Loucy (cell line): ENCODE results near the gene INTS11.

ENCODE experiments used
- H2AFZ ChIP-seq: fragments of 200-600 bp; sonication (generic); 2 replicates; pipeline ENCODE4 v1.6.0; 2016; ENCODE audit warnings: antibody characterized with exemption, mild to moderate bottlenecking, low read length, moderate library complexity
- H3F3A ChIP-seq: fragments of 200-600 bp; 2 replicates; pipeline ENCODE4 v1.6.0; 2016; ENCODE audit warnings: antibody characterized with exemption, low read depth, mild to moderate bottlenecking
- H3K27me3 ChIP-seq: fragments of 200-600 bp; sonication (generic); 2 replicates; pipeline ENCODE4 v1.6.1; 2014; ENCODE audit warnings: low read length, mild to moderate bottlenecking; ENCODE audit not compliant: insufficient read depth, poor library complexity, severe bottlenecking
- H3K36me3 ChIP-seq: fragments of 200-600 bp; sonication (generic); 2 replicates; pipeline ENCODE4 v1.6.1; 2016; ENCODE audit warnings: low read length; ENCODE audit not compliant: insufficient read depth
- H3K4me1 ChIP-seq: fragments of 200-600 bp; sonication (generic); 2 replicates; pipeline ENCODE4 v1.5.1; 2014; ENCODE audit warnings: low read length, mild to moderate bottlenecking; ENCODE audit not compliant: insufficient read depth, poor library complexity, severe bottlenecking
- H3K4me2 ChIP-seq: fragments of 200-600 bp; sonication (generic); 2 replicates; pipeline ENCODE4 v1.6.0; 2014; ENCODE audit warnings: antibody characterized with exemption, low read length, low read depth, mild to moderate bottlenecking; ENCODE audit not compliant: poor library complexity, severe bottlenecking
- H3K4me3 ChIP-seq: fragments of 200-600 bp; sonication (generic); 2 replicates; pipeline ENCODE4 v1.5.1; 2014; ENCODE audit warnings: low read length, mild to moderate bottlenecking, mixed read lengths; ENCODE audit not compliant: poor library complexity, severe bottlenecking
- H3K79me2 ChIP-seq: fragments of 200-600 bp; sonication (generic); 2 replicates; pipeline ENCODE4 v1.6.1; 2014; ENCODE audit warnings: low read length; ENCODE audit not compliant: insufficient read depth
- H3K9ac ChIP-seq: fragments of 200-600 bp; sonication (generic); 2 replicates; pipeline ENCODE4 v1.6.0; 2014; ENCODE audit warnings: mild to moderate bottlenecking, low read depth, low read length, moderate library complexity; ENCODE audit not compliant: poor library complexity, severe bottlenecking
- H3K9me2 ChIP-seq: fragments of 200-600 bp; sonication (generic); replicated peaks from 2 replicates; pipeline ENCODE4 v1.6.1; 2016; ENCODE audit warnings: low read depth, low read length, mixed read lengths
- H3K9me3 ChIP-seq: fragments of 200-600 bp; sonication (generic); 2 replicates; pipeline ENCODE4 v1.6.1; 2014; ENCODE audit warnings: mild to moderate bottlenecking, antibody characterized with exemption, low read length, low read depth; ENCODE audit not compliant: insufficient read depth
- H4K20me1 ChIP-seq: fragments of 200-600 bp; sonication (generic); 2 replicates; pipeline ENCODE4 v1.6.0; 2014; ENCODE audit warnings: antibody characterized with exemption, low read length, mild to moderate bottlenecking; ENCODE audit not compliant: insufficient read depth, poor library complexity, severe bottlenecking
- CTCF ChIP-seq: fragments of 200-600 bp; sonication (generic); conservative IDR thresholded peaks from 2 replicates; pipeline ENCODE4 v1.5.1; 2014; ENCODE audit warnings: mild to moderate bottlenecking, antibody characterized with exemption, low read length
- EZH2phosphoT487 ChIP-seq: fragments of 200-600 bp; IDR thresholded peaks from 2 replicates; pipeline ENCODE4 v1.6.1; 2018; ENCODE audit warnings: antibody characterized with exemption, mild to moderate bottlenecking, moderate library complexity, borderline replicate concordance

Gene INTS11

GRCh38 chr1:1340791-1341548, 16.5 kb upstream of the INTS11 start:
- TF ChIP-seq CTCF (no peak), EZH2phosphoT487 (no peak)
- H3K36me3 ChIP-seq = no peaks in the 10 kb centered on the region; the same call in 1 of the 2 replicates
- no peaks in the 10 kb centered on the region for H3K27me3 ChIP-seq

GRCh38 chr1:1340185-1340584, 15.7 kb upstream of the INTS11 start:
- Histone ChIP-seq H2AFZ (no peak overlapping the region), H3K9me3 (no peaks in the 10 kb centered on the region), H3K4me2 (no peak overlapping the region), H4K20me1 (peaks cover 9% of the 10 kb centered on the region), H3K4me3 (no peak overlapping the region), H3K27me3 (no peaks in the 10 kb centered on the region), H3K9me2 (no peaks in the 10 kb centered on the region), H3K36me3 (no peaks in the 10 kb centered on the region; the same call in 1 of the 2 replicates), H3F3A (no peaks in the 10 kb centered on the region), H3K4me1 (no peaks in the 10 kb centered on the region), H3K79me2 (no peaks in the 10 kb centered on the region), H3K9ac (no peak overlapping the region)
- TF ChIP-seq EZH2phosphoT487 (no peak), CTCF (no peak)

More at GRCh38 chr1:1340791-1341548, 16.5 kb upstream of the INTS11 start:
- no peaks in the 10 kb centered on the region for H3K9me2 ChIP-seq
- no peak overlapping the region for H3K9ac ChIP-seq
- peaks cover 9% of the 10 kb centered on the region for H4K20me1 ChIP-seq
- H3K79me2 ChIP-seq = peaks cover 5% of the 10 kb centered on the region; the same call in 1 of the 2 replicates
- no peaks in the 10 kb centered on the region for H3F3A ChIP-seq
- H2AFZ ChIP-seq = no peak overlapping the region
- no peaks in the 10 kb centered on the region for H3K4me1 ChIP-seq
- H3K4me2 ChIP-seq = no peak overlapping the region
- no peaks in the 10 kb centered on the region for H3K9me3 ChIP-seq
- no peak overlapping the region for H3K4me3 ChIP-seq

- Histone ChIP-seq H3K27me3 (no peaks in the 10 kb centered on the region), H3K79me2 (no peaks in the 10 kb centered on the region), H4K20me1 (no peaks in the 10 kb centered on the region), H3K4me2 (no peak overlapping the region), H3K36me3 (no peaks in the 10 kb centered on the region; the same call in 1 of the 2 replicates), H2AFZ (no peak overlapping the region), H3K4me3 (no peak overlapping the region), H3K9me2 (no peaks in the 10 kb centered on the region), H3K9me3 (no peaks in the 10 kb centered on the region), H3K4me1 (no peaks in the 10 kb centered on the region), H3F3A (no peaks in the 10 kb centered on the region), H3K9ac (no peak overlapping the region)
- TF ChIP-seq EZH2phosphoT487 (no peak), CTCF (no peak)
Observed at GRCh38 chr1:1338278-1338677, 13.8 kb upstream of the INTS11 start.
